Brain pericyte (primary cell): ENCODE data around the gene OR10H5.
"Not testable (repeated sequence)": the region's sequence is repeated elsewhere in the genome, so short reads cannot be mapped to it uniquely, and the experiment has no call there.

ENCODE experiments used
- DNase-seq: peaks from one replicate; pipeline ENCODE4 v3.0.0-alpha.2; 2012; ENCODE audit warnings: low read depth, low spot score

The OR10H5 gene

GRCh38 chr19:15811476-15811875, 24.0 kb downstream of the OR10H5 start:
- DNase-seq, result no peak

DNA sequence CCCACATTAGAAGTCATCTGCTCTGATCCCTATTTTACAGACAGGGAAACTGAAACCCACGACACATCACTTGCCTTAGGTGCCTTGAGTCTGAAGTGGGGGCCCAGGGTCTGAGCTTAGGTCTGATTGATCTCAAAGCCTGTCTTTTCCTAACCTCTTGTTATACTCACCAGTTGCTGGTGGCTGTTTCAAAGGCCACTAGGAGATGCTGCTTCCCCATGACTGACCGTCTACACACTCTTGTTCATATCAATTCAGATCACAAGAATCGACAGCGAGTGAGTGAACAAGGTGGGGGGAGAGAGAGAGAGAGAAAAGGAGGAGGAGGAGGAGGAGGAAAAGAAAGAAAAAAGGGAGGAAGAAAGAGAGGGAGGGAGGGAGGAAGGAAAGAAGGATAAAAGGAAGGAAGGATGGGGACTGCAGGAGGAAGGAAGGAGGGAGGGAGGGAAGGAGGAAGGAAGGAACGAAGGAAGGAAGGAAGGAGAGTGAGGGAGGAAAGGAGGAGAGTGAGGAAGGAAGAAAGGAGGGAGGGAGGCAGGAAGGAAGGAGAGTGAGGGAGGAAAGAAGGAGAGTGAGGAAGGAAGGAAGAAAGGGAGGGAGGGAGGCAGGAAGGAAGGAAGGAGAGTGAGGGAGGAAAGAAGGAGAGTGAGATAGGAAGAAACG, 24.7 kb downstream of the OR10H5 start:
- no peak for DNase-seq

- DNase-seq, result no peak
Measured at GRCh38 chr19:15813916-15814315, 26.5 kb downstream of the OR10H5 start.

GRCh38 chr19:15815306-15815705, 27.8 kb downstream of the OR10H5 start, which contains the start of gene OR10H1:
TSS of gene OR10H1 (minus strand) at chr19:15815664. CDS start at chr19:15808037, 7,627 bp downstream.
- no peak for DNase-seq

- no peak for DNase-seq
Measured at GRCh38 chr19:15820646-15821045, 33.2 kb downstream of the OR10H5 start.

- DNase-seq, result no peak
Measured at GRCh38 chr19:15825753-15826152, 38.3 kb downstream of the OR10H5 start.

DNA sequence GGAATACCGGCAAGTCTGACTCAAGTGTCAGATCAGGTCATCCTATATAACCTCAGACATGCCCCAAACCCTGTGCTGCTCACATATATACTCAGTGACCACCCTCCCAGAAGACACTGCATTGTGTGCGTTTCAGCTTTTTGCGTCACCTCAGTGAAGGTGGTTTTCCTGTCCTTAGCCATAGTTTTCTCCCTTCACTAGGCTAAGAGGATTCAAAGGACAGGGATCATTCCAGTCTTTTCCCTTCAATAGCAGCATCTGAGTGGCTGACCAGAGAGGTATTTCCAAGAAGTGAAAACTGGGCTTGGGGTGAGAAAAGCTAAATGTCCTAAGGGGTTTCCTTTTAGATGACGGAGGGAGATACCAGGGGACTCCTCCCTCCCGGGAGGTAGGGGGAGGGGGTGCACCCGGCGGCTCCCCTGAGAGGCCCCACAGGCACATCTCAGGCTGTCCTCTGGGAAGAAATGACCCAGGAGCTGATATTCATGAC, 40.7 kb downstream of the OR10H5 start:
- DNase-seq, result no peak

DNA sequence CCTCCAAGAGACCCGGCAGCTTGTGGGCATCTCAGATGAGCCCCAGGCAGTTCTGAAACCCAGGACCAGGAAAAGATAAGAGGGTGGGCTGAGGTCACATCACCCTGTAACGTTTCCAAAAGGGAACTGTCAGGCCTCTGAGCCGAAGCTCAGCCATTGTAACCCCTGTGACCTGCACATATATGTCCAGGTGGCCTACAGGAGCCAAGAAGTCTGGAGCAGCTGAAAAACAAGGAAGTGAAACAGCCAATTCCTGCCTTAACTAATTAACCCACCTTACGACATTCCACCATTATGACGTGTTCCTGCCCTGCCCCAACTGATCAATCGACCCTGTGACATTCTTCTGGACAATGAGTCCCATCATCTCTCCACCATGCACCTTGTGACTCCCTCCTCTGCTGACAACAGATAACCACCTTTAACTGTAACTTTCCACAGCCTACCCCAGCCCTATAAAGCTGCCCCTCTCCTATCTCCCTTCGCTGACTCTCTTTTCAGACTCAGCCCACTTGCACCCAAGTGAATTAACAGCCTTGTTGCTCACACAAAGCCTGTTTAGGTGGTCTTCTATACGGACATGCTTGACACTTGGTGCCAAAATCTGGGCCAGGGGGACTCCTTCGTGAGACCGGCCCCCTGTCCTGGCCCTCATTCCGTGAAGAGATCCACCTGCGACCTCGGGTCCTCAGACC, 41.3 kb downstream of the OR10H5 start:
- DNase-seq, result not testable (repeated sequence)

DNA sequence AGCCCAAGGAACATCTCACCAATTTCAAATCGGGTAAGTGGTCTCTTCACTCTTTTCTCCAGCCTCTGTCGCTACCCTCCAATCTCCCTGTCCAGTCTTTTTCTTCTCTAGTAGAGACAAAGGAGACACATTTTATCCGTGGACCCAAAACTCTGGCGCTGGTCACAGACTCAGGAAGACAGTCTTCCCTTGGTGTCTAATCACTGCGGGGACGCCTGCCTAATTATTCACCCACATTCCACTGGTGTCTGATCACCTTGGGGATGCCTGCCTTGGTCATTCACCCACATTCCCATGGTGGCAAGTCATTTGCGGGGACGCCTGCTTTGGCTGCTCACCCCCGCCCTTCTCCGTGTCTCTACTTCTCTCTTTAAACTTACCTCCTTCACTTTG, 41.8 kb downstream of the OR10H5 start:
- no peak for DNase-seq

GRCh38 chr19:15829786-15830185, 42.3 kb downstream of the OR10H5 start:
- no peak for DNase-seq

DNA sequence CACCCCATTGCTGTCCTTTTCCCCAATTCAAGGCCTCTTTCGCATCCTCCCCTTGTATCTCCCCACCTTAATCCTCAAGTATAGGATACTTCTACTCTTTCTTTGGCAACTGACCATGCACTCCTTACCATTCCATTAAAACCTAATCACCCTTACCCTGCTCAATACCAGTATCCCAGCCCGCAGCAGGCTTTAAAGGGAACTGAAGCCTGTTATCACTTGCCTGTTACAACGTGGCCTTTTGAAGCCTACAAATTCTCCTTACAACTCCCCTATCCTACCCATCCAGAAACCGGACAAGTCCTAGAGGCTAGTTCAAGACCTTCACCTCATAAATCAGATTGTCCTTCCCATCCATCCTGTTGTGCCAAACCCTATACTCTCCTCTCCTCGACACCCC, 44.2 kb downstream of the OR10H5 start:
- no peak for DNase-seq

GRCh38 chr19:15834232-15834631, 46.8 kb downstream of the OR10H5 start:
- DNase-seq, result not testable (repeated sequence)

DNA sequence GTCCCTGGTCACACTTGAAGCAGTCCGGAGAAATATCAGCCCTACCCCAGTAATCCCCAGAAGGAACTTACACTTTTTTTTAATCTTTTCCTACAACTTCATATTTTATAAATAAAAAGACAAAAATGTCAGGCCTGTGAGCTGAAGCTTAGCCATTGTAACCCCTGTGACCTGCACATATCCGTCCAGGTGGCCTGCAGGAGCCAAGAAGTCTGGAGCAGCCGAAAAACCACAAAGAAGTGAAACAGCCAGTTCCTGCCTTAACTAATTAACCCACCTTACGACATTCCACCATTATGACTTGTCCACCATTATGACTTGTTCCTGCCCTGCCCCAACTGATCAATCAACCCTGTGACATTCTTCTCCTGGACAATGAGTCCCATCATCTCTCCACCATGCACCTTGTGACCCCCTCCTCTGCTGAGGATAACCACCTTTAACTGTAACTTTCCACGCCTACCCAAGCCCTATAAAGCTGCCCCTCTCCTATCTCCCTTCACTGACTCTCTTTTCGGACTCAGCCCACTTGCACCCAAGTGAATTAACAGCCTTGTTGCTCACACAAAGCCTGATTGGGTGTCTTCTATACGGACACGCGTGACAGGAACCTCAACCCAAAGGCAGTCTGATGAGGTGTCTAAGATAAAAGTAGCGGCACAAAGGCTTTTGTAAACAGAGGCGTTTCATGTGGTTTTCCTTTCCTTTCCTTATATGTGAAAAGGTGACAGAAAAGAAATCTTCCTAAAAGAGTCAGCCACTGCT, 48.3 kb downstream of the OR10H5 start:
- DNase-seq, result not testable (repeated sequence)

DNA sequence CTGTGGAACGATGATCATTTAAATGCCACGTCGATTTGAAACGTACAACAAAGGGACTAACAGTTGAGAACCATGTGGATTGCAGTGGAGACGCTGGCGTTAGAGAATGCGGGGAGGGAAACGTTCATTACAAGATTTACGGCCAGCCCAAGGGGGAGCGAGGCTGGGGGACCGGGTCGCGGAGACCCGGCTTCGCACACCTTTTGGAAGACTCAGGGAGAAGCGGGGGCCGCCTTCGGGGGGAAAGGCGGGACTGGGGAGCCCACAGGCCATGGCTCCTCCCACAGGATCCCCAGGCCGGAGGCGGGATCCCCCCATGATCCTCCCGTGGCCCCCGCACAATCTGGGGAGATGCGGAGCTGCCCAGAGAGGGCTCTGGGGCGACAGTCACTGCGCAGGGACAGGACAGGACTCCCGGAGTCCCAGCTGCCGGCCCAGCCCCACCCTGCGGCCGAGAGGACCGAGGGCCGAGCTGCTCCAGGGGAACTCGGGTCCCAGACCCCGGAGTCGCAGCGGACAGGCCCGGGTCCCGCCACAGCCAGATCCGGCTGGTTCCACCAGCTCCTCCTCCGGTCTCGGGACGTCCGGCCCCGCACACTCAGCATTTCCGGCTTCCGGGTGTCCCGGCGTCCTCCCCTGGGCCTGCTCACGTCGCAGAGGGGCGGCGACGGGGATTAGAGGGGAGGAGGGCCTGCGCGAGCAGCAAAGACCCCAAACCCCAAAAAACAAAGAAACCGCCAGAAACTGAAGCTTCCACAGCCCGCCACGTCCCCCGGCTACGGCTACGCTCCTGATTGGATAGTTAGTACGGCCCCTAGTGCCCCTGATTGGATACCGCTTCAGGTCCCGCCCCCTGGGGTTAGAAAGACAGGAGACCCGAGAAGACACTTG, 49.1 kb downstream of the OR10H5 start:
- peak; percentile 24 for DNase-seq

DNA sequence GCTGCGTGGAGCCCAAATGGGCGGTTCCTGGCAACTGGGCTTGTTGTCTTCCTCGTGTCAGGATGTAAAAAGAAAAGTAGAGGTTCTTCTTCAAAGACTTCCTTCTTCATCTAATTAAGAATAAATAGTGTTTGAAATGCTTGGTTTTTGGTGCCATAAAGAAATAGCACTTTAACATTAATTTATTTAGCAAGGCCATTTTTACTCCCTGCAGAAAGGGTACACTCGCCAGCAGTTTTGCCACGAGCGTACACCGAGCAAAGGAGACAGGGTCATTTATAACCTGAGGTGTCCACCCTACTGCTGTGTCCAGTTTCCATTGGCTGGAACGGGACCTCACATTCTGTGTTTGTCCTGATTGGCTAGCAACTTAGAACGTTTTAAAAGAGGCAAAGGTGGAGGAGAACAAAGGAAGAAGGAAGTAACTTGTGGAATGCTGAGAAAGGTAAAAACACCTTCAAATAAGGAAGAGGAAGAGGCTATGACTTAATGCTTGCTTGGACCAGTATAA, 49.8 kb downstream of the OR10H5 start:
- no peak for DNase-seq

DNA sequence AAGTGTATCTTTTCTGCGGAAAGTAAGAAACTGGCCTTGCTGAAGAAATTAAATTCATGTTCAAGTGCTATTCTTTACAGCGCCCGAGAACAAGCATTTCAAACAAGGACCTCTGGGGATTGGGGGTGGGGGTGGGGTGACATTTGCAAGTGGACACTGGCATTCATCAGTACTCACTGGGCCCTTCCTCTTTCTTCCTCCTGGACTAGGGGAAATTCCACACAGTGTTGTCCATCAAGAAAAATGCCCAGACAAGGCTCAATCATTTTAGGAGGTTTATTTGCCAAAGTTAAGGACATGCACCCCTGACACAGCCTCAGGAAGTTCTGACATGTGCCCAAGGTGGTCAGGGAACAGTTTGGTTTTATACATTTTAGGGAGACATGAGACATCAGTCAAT, 50.9 kb downstream of the OR10H5 start:
- no peak for DNase-seq

GRCh38 chr19:15839888-15840287, 52.4 kb downstream of the OR10H5 start:
- DNase-seq, result not testable (repeated sequence)

GRCh38 chr19:15840833-15841232, 53.4 kb downstream of the OR10H5 start:
- DNase-seq, result no peak

DNA sequence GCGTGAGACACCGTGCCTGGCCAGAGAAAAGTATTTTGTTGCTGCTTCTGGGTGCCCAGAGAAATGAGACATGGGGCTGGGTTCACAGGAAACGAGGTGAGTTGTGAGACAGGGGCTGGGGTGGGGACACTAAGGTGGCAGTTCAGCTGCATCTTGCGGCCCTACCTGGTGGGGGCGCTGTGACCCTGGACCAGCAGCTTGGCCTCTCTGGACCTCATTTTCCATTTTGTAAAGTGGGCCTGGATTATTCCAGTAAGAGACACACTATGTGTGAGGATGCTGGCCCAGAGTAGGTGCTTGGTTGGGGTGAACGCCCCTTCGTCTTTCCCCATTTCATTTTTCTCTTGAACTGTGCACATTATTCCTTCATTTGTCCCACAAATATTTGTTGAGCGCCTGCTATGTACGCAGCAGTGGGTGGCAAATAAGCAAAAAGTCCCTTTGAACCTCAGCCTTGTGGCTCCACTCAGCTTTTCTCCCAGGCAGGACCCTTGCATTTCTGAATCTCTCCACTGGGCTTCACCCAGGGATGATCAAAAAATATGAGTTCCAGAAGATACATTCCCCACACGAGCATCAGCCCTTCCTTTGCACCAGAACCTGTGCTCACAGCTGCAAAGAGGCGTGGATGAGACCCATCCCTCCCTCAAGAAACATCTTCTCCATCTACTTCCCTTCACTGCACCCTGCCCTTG, 54.6 kb downstream of the OR10H5 start:
- DNase-seq, result no peak

DNA sequence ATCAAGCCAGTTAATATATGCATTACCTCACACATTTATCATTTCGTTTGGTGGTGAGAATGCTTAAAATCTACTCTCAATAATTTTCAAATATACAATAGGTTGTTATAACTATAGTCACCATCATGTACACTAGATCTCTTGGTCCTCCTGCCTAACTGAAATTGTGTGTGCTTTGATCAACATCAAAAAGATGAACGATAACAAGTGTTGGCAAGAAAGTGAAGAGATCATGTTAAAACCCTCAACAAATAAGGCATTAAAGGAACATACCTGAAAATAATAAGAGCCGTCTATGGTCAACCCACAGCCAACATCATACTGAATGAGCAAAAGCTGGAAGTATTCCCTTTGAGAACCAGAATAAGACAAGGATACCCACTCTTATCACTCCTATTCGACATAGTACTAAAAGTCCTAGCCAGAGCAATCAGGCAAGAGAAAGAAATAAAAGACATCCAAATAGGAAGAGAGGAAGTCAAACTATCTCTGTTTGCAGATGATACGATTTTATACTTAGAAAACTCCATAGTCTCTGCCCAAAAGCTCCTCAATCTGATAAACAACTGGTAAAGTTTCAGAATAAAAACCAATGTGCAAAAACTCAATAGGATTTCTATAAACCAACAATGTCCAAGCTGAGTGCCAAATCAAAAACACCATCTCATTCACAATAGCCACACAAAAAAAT, 55.9 kb downstream of the OR10H5 start:
- no peak for DNase-seq
